ENCODE data around the gene CACNA2D4.

The CACNA2D4 gene

GRCh38 chr12:1793426-1794210 is 124.8 kb downstream of the CACNA2D4 start:
- no peak for DNase-seq (ENCODE audit: low read depth in 1 of 2, low spot score in 1 of 2)

DNA sequence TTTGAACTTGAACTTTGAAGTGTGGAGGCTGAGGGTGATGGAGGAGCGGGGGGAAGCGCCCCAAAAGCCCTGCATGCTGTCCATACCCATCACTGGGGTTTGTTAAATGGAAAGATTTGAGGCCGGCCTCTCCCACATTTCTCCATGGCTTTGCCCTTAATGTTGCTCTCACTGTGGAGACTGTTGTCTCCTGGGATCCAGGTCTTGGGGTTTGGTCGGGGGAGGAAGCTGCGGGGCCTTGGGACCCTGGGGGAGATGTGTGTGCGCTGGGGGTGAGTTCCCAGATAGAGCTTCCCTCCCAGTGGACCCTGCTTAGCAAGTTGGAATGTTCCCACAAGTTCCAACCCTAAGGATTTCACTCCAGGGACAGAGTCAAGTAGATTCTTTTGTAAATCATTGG is 126.0 kb downstream of the CACNA2D4 start:
- DNase-seq (ENCODE audit: low read depth in 1 of 2, low spot score in 1 of 2): no peak

DNA sequence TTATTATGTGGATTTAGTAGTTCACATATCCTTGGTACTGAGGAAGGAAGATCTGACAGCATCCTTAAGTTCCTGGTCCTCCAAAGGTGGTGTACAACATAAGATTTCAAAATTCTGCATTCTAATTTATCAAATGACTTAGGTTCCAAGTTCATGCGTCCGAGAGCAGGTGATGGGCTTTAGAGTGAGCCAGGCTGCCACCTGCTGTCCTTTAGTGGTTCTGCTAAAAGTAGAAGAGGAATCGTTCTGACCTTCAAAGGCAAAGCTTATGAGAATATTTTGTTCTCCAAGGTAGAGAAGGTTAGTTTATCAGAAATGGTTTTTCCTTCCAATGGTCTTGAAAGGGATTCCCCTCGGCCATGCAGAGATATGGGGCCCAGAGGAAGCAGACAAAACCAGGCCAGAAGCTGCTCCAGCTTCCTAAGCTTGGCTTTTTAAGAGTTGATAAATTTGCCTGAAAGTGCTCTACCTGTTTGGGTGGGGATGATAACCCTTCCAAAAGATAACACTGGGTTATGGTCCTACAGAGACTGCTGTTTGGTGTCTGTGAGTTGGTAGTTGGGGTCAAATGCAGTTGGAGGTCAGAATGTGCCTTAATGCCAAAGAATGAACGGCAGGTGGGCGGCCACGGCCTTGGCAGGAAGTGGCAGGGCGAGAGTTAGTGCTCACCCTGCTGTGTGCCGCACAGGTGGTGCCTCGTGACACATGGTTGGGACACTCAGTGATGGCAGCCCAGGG is 127.2 kb downstream of the CACNA2D4 start:
- DNase-seq (ENCODE audit: low read depth in 1 of 2, low spot score in 1 of 2): peak in 1 of 2 donors; percentile 37

DNA sequence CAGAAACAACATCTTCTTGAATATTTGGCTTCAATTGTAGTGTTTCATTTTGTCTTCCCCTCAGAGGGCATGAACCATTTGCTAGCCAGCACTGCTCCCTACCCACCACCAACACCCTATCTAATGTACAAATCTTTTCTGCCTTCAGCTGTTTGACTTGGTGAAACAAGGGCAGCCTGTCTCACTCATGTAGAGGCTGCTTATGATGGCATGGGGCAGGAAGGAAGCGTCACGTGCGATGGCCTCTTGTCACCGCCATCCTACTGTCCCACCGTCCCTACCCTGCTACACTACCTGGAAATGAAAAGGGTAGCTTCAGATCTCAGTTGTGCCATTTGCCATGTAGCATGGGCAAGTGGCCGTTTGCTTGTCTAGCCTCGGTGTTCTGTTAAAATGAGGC is 128.0 kb downstream of the CACNA2D4 start:
- no peak for DNase-seq (ENCODE audit: low read depth in 1 of 2, low spot score in 1 of 2)

GRCh38 chr12:1787714-1788113 is 130.7 kb downstream of the CACNA2D4 start:
- DNase-seq (ENCODE audit: low read depth in 1 of 2, low spot score in 1 of 2): no peak

- DNase-seq (ENCODE audit: low read depth in 1 of 2, low spot score in 1 of 2): no peak
These were observed 136.2 kb downstream of the CACNA2D4 start for GRCh38 chr12:1782215-1782614.

- DNase-seq (ENCODE audit: low read depth in 1 of 2, low spot score in 1 of 2): no peak
These were observed 136.7 kb downstream of the CACNA2D4 start for GRCh38 chr12:1781772-1782171.

- DNase-seq (ENCODE audit: low read depth in 1 of 2, low spot score in 1 of 2): no peak
These were observed 138.7 kb downstream of the CACNA2D4 start for GRCh38 chr12:1779783-1780182.

DNA sequence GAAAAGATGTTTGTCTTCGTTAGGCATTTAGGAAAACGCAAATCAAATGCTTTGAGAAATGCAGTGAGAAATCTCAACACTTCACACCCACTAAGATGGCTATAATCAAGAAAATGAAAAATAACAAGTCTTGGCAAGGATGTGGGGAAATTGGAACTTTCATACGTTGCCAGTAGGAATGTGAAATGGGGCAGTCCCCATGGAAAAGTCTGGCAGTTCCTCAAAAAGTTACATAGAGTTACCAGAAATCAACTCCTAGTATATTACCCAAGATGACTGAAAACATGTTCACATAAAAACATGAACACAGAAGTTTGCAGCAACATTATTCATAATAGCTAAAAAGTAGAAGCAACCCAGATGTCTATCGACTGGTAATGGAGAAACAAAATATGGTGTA is 139.5 kb downstream of the CACNA2D4 start:
- DNase-seq (ENCODE audit: low read depth in 1 of 2, low spot score in 1 of 2): no peak

DNA sequence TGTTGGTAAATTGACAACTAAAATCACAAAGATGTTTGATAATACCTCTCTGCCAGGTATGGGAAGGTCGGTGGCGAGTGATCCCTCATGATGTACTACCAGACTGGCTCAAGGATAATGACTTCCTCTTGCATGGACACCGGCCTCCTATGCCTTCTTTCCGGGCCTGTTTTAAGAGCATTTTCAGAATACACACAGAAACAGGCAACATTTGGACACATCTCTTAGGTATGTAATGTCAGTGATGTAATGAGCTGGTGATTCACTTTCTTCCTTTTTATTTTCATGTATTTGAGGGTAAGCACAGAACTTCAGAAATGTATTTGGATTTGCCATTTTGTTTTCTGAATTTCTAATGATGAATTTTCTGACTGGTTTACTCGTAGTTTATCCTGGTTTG is 140.7 kb downstream of the CACNA2D4 start:
- DNase-seq (ENCODE audit: low read depth in 1 of 2, low spot score in 1 of 2): no peak

DNA sequence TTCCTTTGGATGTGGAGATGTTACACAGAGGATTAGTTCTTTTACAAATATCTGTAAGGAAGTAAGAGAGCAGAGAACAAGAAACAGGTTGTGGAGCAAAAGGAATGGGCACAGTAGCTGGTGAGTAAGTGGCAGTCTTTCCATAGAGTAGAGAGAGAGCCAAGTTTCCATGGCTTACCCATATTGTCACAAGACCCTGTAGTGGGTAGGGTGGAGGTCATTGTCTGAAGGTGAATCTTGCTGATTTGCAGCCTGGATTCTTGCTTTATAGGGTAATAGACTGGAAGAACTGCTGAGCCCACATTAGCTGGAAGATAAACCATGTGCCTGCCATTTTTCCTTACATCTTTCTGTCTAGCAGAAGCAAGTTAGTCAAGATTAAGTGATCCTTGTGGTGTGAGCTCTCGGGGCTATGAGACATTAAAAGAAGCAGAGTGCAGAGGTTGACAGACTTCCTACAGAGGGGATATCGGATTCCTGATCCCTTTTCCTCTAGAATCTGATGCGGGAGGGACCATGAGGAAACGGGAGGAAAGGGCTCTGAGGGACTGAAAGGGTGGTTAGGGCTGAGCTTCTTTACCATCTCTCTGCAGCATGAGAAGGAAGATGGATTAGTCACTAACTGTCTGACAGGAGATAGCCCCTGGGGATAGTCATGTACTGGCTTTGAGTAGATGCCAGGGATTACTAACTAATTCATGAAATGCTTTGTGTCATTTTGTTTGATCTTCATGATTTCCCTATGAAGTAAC is 142.1 kb downstream of the CACNA2D4 start:
- DNase-seq (ENCODE audit: low read depth in 1 of 2, low spot score in 1 of 2): no peak

DNA sequence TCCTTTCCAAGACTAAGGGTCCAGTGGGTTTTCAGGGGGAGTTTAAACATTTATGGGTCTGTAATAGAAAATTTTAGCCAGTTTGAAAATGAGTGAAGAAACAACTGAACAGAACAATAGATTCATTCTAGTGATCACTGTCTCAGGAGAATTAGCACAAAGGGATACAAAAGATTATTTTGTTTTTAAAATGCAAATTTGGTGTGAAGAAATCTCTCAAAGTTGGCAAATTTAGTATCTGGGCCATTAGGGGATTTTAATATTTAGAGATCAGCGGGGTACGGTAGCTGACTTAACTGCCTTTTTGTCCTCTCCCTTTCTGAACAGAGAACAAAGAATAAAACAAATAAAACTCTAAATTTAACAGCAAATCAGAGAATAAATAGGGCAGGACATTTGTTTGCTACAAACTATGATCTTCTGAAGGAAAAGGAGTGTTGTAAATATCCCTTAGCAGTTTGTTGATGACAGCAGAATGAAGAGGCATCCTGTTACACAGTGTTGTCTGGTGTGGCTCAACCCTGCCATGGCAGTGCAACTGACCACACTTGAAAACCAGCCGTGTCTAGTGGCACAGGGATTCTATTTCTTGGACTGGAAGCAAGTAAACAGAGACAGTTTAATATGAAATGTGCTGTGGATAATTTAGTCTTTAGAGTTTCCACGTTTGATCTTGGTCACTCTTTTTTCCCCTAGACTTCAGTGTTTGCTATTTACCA is 144.4 kb downstream of the CACNA2D4 start:
- DNase-seq (ENCODE audit: low read depth in 1 of 2, low spot score in 1 of 2): no peak

- DNase-seq (ENCODE audit: low read depth in 1 of 2, low spot score in 1 of 2): no peak
These were observed 148.5 kb downstream of the CACNA2D4 start for GRCh38 chr12:1769809-1770494.

GRCh38 chr12:1768615-1769014 is 149.8 kb downstream of the CACNA2D4 start:
- no peak for DNase-seq (ENCODE audit: low read depth in 1 of 2, low spot score in 1 of 2)

DNA sequence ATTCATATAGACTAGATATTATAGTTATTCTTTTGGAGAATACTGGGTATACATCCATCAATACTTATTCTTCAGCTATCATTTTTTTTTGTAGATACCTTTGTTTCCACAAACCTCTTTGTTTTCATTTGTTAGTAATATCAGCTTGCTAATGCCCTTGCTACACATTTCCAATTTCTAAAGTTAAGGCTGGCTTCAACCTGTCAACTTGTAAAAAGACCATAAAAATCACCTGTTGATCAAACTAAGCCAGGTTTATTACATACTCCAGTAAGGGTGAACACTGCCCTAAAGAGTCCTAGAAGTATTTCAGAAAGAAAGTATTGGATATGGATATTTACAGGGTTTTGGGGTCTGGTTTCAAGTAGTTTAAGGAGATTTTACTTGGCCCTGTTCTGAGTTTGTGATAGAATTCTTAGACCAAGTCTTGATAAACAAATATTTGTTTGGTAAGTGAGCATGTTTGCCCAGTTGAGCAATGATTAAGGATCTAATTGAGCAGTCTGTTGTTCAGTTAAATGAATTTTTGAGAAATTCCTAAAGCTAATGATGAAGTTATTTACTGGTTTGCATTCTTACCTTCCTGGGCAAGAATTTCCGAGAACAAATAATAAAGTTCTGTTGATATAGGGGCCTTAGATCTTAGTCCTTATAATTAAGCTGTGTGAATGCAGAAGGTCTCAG is 150.9 kb downstream of the CACNA2D4 start:
- no peak for DNase-seq (ENCODE audit: low read depth in 1 of 2, low spot score in 1 of 2)

GRCh38 chr12:1766110-1766509 is 152.3 kb downstream of the CACNA2D4 start:
- DNase-seq (ENCODE audit: low read depth in 1 of 2, low spot score in 1 of 2): no peak

GRCh38 chr12:1763153-1763552 is 155.3 kb downstream of the CACNA2D4 start:
- no peak for DNase-seq (ENCODE audit: low read depth in 1 of 2, low spot score in 1 of 2)

DNA sequence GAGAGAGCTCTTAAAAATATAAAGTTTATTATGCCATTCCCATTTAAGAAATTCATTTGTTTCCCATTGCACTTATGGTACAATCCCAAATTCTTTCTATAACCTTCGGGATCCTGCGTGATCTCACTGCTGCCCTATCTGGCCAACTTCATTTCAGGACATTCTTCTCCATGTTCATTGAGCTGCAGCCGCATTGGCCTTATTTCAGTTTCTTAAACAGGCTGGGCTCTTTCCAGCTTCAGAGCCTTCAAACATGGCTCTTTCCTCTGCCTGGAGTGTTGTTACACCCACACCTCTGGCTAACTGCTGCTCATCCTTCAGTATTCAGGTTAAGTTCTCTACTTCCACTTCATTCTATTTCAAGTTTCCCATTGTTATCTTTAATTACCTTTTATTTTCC is 156.6 kb downstream of the CACNA2D4 start:
- no peak for DNase-seq (ENCODE audit: low read depth in 1 of 2, low spot score in 1 of 2)

- no peak for DNase-seq (ENCODE audit: low read depth in 1 of 2, low spot score in 1 of 2)
These were observed 157.7 kb downstream of the CACNA2D4 start for GRCh38 chr12:1760566-1761382.
